Measurements from ENCODE around the gene GATD1.
"Not testable (repeated sequence)": the region's sequence is repeated elsewhere in the genome, so short reads cannot be mapped to it uniquely, and the experiment has no call there.

Gene GATD1

GRCh38 chr11:761526-762108 lies 15.7 kb downstream of the GATD1 start:
- DNase-seq: no peak

- no peak for DNase-seq
Observed at GRCh38 chr11:760236-760635, 17.1 kb downstream of the GATD1 start.

- DNase-seq: no peak
Observed at GRCh38 chr11:749731-750130, 27.6 kb downstream of the GATD1 start.

- DNase-seq: no peak
Observed at GRCh38 chr11:748007-748359, 29.3 kb downstream of the GATD1 start.

GRCh38 chr11:747158-748006 lies 29.9 kb downstream of the GATD1 start, which contains the start of gene TALDO1:
TSS of gene TALDO1 (plus strand) at chr11:747464. CDS start at chr11:747482, 18 bp downstream.
- DNase-seq: peak; percentile 87

GRCh38 chr11:746289-747157 lies 30.8 kb downstream of the GATD1 start:
- no peak for DNase-seq

- no peak for DNase-seq
Observed at GRCh38 chr11:745428-745827, 31.9 kb downstream of the GATD1 start.

- no peak for DNase-seq
Observed at GRCh38 chr11:742571-743201, 34.6 kb downstream of the GATD1 start.

- DNase-seq: no peak
Observed at GRCh38 chr11:742156-742546, 35.1 kb downstream of the GATD1 start.

GRCh38 chr11:737899-738298 lies 39.4 kb downstream of the GATD1 start:
- not testable (repeated sequence) for DNase-seq

GRCh38 chr11:737366-737765 lies 39.9 kb downstream of the GATD1 start:
- no peak for DNase-seq

GRCh38 chr11:734541-734940 lies 42.7 kb downstream of the GATD1 start:
- not testable (repeated sequence) for DNase-seq

GRCh38 chr11:733072-733471 lies 44.2 kb downstream of the GATD1 start:
- DNase-seq: no peak

- no peak for DNase-seq
Observed at GRCh38 chr11:729492-730074, 47.7 kb downstream of the GATD1 start.

- no peak for DNase-seq
Observed at GRCh38 chr11:728901-729491, 48.3 kb downstream of the GATD1 start.

- DNase-seq: peak; percentile 79
Observed at GRCh38 chr11:727859-728748, 49.2 kb downstream of the GATD1 start.

GRCh38 chr11:727281-727701 lies 50.0 kb downstream of the GATD1 start:
- no peak for DNase-seq

GRCh38 chr11:726278-727220 lies 50.7 kb downstream of the GATD1 start:
- DNase-seq: peak; percentile 49

GRCh38 chr11:725624-726202 lies 51.6 kb downstream of the GATD1 start:
- no peak for DNase-seq
